BLaER1 treated with 17β-estradiol and CSF1 and Interleukin-3, amounts not matched to agents 10 nM and 100 nM (cell line): ENCODE results near the gene CTIF.

ENCODE experiments used
- H3K27ac ChIP-seq, 11 experiments: shearing (Covaris generic); formaldehyde crosslinking; 2 replicates each; pipeline ENCODE4 v1.8.1; 2022
- H3K27me3 ChIP-seq, 11 experiments: shearing (Covaris generic); formaldehyde crosslinking; 2 replicates each; pipeline ENCODE4 v1.8.1; 2022
- H3K36me3 ChIP-seq, 11 experiments: shearing (Covaris generic); formaldehyde crosslinking; 2 replicates each; pipeline ENCODE4 v1.8.1; 2022
- H3K4me1 ChIP-seq, 10 experiments: shearing (Covaris generic); formaldehyde crosslinking; 2 replicates each; pipeline ENCODE4 v1.8.1; 2022
- H3K4me2 ChIP-seq, 11 experiments: shearing (Covaris generic); formaldehyde crosslinking; 2 replicates each; pipeline ENCODE4 v1.8.1; 2022
- H3K4me3 ChIP-seq, 10 experiments: shearing (Covaris generic); formaldehyde crosslinking; 2 replicates each; pipeline ENCODE4 v1.8.1; 2022
- H3K9ac ChIP-seq, 11 experiments: shearing (Covaris generic); formaldehyde crosslinking; 2 replicates each; pipeline ENCODE4 v1.8.1; 2022
- H3K9me3 ChIP-seq, 11 experiments: shearing (Covaris generic); formaldehyde crosslinking; replicated peaks in 1 of 11; 2 replicates each; pipeline ENCODE4 v1.8.1; 2022
- H4K20me1 ChIP-seq, 11 experiments: shearing (Covaris generic); formaldehyde crosslinking; 2 replicates each; pipeline ENCODE4 v1.8.1; 2022
- Cebpa-rat ChIP-seq, 11 experiments: shearing (Covaris generic); IDR thresholded peaks; 2 replicates each; pipeline ENCODE4 v1.8.1; 2022

The CTIF gene

DNA sequence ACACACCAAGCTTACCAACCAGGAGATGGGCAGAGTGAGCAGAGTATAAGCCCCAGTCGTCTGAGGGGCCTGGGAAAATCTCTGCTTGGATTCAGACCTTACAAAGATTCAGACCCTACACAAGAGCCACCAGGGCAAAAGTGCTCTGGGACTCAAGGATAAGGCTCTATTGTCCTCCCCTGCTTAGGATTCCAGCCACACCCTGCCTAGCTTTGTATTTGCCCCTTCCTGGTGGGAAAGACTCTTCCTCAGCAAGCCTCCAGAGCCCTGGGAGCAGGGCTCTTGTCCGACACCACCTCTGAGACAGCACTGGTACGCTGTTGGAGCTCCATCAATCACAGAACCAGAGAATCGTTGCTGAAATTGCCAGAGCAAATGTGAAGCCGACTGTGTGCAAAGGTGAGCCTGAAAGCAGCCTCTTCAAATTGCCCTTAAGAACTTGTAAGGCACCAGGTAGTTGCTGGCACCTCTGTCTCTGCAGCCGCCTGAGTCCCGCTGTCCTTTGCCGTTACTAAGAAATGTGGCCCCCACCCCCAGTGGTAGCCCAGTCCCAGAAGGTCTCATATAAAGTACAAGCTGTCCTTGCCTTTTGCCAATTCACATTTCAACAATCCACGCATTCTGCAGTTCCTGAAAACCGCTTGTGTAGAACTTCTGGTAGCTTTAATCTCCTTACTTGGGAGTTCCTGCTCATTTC is 148.7 kb downstream of the CTIF start:
- no peak overlapping the region for H3K4me2 ChIP-seq
- H3K27me3 ChIP-seq: no peaks in the 10 kb centered on the region
- no peak overlapping the region for H3K9ac ChIP-seq
- TF ChIP-seq Cebpa-rat (IDR thresholded peaks at IDR 0.05): no peak
- peaks cover 0 to 60% (median 12%) of the 10 kb centered on the region in 11 experiments; a peak in 12 of 22 replicates for H3K36me3 ChIP-seq
- H3K4me1 ChIP-seq: peaks cover 0 to 17% (median 16%) of the 10 kb centered on the region in 10 experiments; a peak in 16 of 20 replicates
- H3K9me3 ChIP-seq: no peaks in the 10 kb centered on the region
- H4K20me1 ChIP-seq: no peaks in the 10 kb centered on the region; a peak in 1 of 22 replicates
- no peak overlapping the region for H3K4me3 ChIP-seq
- H3K27ac ChIP-seq: no peak overlapping the region

- H3K4me1 ChIP-seq: peaks cover 7 to 12% (median 10%) of the 10 kb centered on the region in 10 experiments; a peak in 19 of 20 replicates
- no peaks in the 10 kb centered on the region for H3K27me3 ChIP-seq
- no peak overlapping the region for H3K27ac ChIP-seq
- H3K9ac ChIP-seq: no peak overlapping the region
- no peak overlapping the region for H3K4me3 ChIP-seq
- no peak for TF ChIP-seq Cebpa-rat (IDR thresholded peaks at IDR 0.05)
- H4K20me1 ChIP-seq: no peaks in the 10 kb centered on the region; a peak in 1 of 22 replicates
- H3K36me3 ChIP-seq: peaks cover 0 to 47% (median 13%) of the 10 kb centered on the region in 11 experiments; a peak in 12 of 22 replicates
- H3K9me3 ChIP-seq: no peaks in the 10 kb centered on the region
- no peak overlapping the region for H3K4me2 ChIP-seq
Measured at GRCh38 chr18:48688961-48689360, 150.1 kb downstream of the CTIF start.

- peaks cover 8 to 16% (median 10%) of the 10 kb centered on the region in 10 experiments; a peak in 17 of 20 replicates for H3K4me1 ChIP-seq
- no peaks in the 10 kb centered on the region; a peak in 1 of 22 replicates for H4K20me1 ChIP-seq
- H3K4me2 ChIP-seq: no peak overlapping the region
- H3K9ac ChIP-seq: no peak overlapping the region
- no peak for TF ChIP-seq Cebpa-rat (IDR thresholded peaks at IDR 0.05)
- H3K36me3 ChIP-seq: peaks cover 0 to 47% (median 13%) of the 10 kb centered on the region in 11 experiments; a peak in 12 of 22 replicates
- H3K27ac ChIP-seq: no peak overlapping the region
- H3K9me3 ChIP-seq: no peaks in the 10 kb centered on the region
- H3K4me3 ChIP-seq: no peak overlapping the region
- no peaks in the 10 kb centered on the region for H3K27me3 ChIP-seq
Measured at GRCh38 chr18:48689548-48689947, 150.7 kb downstream of the CTIF start.

- TF ChIP-seq Cebpa-rat (IDR thresholded peaks at IDR 0.05): no peak
- peaks cover 0 to 47% (median 13%) of the 10 kb centered on the region in 11 experiments; a peak in 11 of 22 replicates for H3K36me3 ChIP-seq
- no peaks in the 10 kb centered on the region; a peak in 1 of 22 replicates for H4K20me1 ChIP-seq
- H3K4me3 ChIP-seq: no peak overlapping the region
- no peak overlapping the region for H3K27ac ChIP-seq
- no peak overlapping the region for H3K9ac ChIP-seq
- no peaks in the 10 kb centered on the region for H3K9me3 ChIP-seq
- peaks cover 8 to 16% (median 10%) of the 10 kb centered on the region in 10 experiments; a peak in 17 of 20 replicates for H3K4me1 ChIP-seq
- H3K4me2 ChIP-seq: no peak overlapping the region
- no peaks in the 10 kb centered on the region for H3K27me3 ChIP-seq
Measured at GRCh38 chr18:48690494-48690893, 151.7 kb downstream of the CTIF start.

- Histone ChIP-seq H3K4me2 (peak overlapping the region in 7 of 11 experiments; percentile 7 to 39 (median 28); a peak in 6 of 22 replicates), H3K27me3 (no peaks in the 10 kb centered on the region), H4K20me1 (peaks cover 0 to 6% (median 0%) of the 10 kb centered on the region in 11 experiments; a peak in 2 of 22 replicates), H3K4me3 (no peak overlapping the region), H3K9ac (no peak overlapping the region), H3K36me3 (peaks cover 0 to 29% (median 13%) of the 10 kb centered on the region in 11 experiments; a peak in 7 of 22 replicates), H3K4me1 (peaks cover 9 to 21% (median 12%) of the 10 kb centered on the region in 10 experiments), H3K9me3 (no peaks in the 10 kb centered on the region), H3K27ac (peak overlapping the region in 2 of 11 experiments; percentile 6 to 48; a peak in 2 of 22 replicates)
- TF ChIP-seq Cebpa-rat (IDR thresholded peaks at IDR 0.05): no peak
Measured at GRCh38 chr18:48693006-48693405, 154.2 kb downstream of the CTIF start.

- peaks cover 16 to 29% (median 19%) of the 10 kb centered on the region in 10 experiments for H3K4me1 ChIP-seq
- H3K9me3 ChIP-seq: no peaks in the 10 kb centered on the region
- H3K4me2 ChIP-seq: peak overlapping the region in 9 of 11 experiments; percentile 7 to 39 (median 28); a peak in 9 of 22 replicates
- peaks cover 0 to 14% (median 0%) of the 10 kb centered on the region in 11 experiments; a peak in 6 of 22 replicates for H4K20me1 ChIP-seq
- no peak overlapping the region for H3K9ac ChIP-seq
- peak overlapping the region in 4 of 11 experiments; percentile 1 to 48 (median 21); a peak in 3 of 22 replicates for H3K27ac ChIP-seq
- no peak overlapping the region for H3K4me3 ChIP-seq
- no peaks in the 10 kb centered on the region for H3K27me3 ChIP-seq
- no peak for TF ChIP-seq Cebpa-rat (IDR thresholded peaks at IDR 0.05)
- peaks cover 0 to 23% (median 11%) of the 10 kb centered on the region in 11 experiments; a peak in 7 of 22 replicates for H3K36me3 ChIP-seq
Measured at GRCh38 chr18:48693625-48694262, 154.9 kb downstream of the CTIF start.

GRCh38 chr18:48694295-48694694 is 155.5 kb downstream of the CTIF start:
- H4K20me1 ChIP-seq: peaks cover 0 to 18% (median 0%) of the 10 kb centered on the region in 11 experiments; a peak in 6 of 22 replicates
- no peak for TF ChIP-seq Cebpa-rat (IDR thresholded peaks at IDR 0.05)
- no peaks in the 10 kb centered on the region for H3K27me3 ChIP-seq
- peaks cover 0 to 20% (median 11%) of the 10 kb centered on the region in 11 experiments; a peak in 7 of 22 replicates for H3K36me3 ChIP-seq
- H3K4me3 ChIP-seq: no peak overlapping the region
- H3K4me2 ChIP-seq: peak overlapping the region in 3 of 11 experiments; percentile 7 to 30 (median 8); a peak in 2 of 22 replicates
- no peak overlapping the region for H3K9ac ChIP-seq
- H3K4me1 ChIP-seq: peaks cover 20 to 32% (median 23%) of the 10 kb centered on the region in 10 experiments
- no peaks in the 10 kb centered on the region for H3K9me3 ChIP-seq
- H3K27ac ChIP-seq: peak overlapping the region in 4 of 11 experiments; percentile 1 to 48 (median 21); a peak in 3 of 22 replicates

GRCh38 chr18:48695671-48696070 is 156.8 kb downstream of the CTIF start:
- TF ChIP-seq Cebpa-rat (IDR thresholded peaks at IDR 0.05): no peak
- peaks cover 0 to 23% (median 0%) of the 10 kb centered on the region in 11 experiments; a peak in 6 of 22 replicates for H4K20me1 ChIP-seq
- no peaks in the 10 kb centered on the region for H3K9me3 ChIP-seq
- H3K4me1 ChIP-seq: peaks cover 22 to 32% (median 23%) of the 10 kb centered on the region in 10 experiments
- H3K4me2 ChIP-seq: peak overlapping the region in 1 of 11 experiments; percentile 7; a peak in 1 of 22 replicates
- no peak overlapping the region for H3K27ac ChIP-seq
- H3K9ac ChIP-seq: no peak overlapping the region
- H3K27me3 ChIP-seq: no peaks in the 10 kb centered on the region
- H3K4me3 ChIP-seq: no peak overlapping the region
- H3K36me3 ChIP-seq: peaks cover 0 to 19% (median 8%) of the 10 kb centered on the region in 11 experiments; a peak in 10 of 22 replicates
